ENCODE measurements around the gene NRBF2.
"Not testable (repeated sequence)": the region's sequence is repeated elsewhere in the genome, so short reads cannot be mapped to it uniquely, and the experiment has no call there.

The NRBF2 gene

DNA sequence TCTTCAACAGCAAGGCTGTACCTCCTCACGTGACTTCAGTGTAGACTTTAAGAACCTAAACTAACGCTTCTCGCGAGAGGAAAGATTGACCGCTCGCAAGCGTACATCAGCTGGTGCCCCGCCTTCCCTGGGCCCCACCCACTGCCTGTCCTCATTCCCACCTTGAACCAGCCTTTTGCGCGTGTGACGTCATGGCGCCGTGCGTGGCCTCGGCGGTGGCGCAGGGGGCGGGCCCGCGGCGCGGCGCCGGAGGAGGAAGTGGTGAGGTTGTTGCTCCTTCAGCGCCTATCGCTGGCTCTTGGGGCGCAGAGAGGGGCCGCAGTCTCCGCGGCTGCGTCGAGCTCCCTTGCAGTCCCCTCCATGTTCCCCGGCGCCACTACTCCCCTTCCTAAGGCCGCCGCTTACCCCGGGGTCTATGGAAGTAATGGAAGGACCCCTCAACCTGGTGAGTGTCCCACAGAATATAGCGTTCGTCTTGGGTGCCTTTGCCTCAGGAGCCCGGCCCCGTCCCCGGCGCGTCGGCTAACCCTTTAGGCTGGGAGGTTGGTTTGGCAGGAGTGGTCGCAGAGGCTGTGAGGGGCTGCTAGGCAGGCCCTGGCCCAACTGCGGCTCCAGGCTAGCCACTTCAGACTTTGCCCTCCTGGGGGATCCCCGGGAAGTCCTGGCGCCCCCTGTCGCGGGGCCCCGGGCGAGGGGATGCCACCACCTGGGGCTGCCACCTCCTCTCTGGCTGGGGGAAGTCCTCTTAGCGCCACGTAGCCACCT lies at the start of gene NRBF2:
Gene NRBF2, plus strand, starts transcription at position 273 of the 765 bp plus-strand sequence. Its CDS starts 143 bp downstream, at position 416.
- in situ Hi-C loops (cut with MboI; ENCODE audit: low sequenced_read_pairs), result no loop called here

DNA sequence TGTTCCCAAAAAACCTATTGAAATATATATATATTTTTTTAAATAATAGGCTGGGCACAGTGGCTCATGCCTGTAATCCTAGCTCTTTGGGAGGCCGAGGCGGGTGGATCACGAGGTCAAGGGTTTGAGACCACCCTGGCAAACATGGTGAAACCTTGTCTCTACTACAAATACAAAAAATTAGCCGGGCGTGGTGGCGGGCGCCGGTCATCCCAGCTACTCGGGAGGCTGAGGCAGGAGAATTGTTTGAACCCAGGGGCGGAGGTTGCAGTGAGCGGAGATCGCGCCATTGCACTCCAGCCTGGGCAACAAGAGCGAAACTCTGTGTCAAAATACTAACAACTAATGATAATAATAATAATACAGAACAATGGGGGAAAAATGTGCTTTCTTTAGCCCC lies 49.7 kb upstream of the NRBF2 start:
- in situ Hi-C loops (cut with MboI; ENCODE audit: low sequenced_read_pairs), result loop anchor here (25.0 kb wide), 1 partner anchor 471 kb away; no protein-coding TSS in a partner anchor

DNA sequence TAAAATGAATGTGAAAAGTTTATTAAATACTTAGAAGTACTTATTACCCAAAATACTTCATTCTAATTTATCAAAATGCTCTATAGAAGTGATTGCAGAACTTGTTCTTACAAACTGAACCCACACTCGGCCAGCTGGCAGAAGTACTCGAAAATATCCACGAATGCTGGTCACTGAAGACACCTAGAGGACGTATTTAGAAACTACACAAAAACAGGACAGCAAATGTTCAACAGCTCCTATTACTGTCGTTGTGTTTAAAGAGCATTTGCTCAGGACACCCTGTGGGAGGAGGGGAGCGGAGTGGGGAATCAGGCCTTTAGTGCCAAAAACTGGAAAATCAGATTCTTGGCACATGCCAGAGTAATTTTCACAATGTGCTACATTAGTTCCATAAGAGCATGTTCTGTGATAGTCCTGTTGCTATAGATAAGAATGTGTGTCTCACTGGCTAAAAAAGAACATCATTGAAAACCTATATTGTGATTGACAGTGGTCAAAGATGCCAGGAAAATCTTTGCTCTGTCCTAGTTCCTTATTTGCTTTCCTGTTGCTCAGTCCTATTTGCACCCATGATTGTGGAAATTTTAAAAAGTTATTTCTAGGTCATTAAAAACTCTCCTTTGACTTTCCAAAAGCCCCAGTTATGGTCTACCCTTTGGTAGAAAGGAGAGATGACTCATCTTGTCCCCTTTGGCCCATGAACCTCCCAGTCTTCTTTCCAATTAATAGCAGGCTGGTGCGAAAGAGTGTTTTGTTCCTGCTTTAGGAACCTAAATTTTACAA lies 49.0 kb upstream of the NRBF2 start:
- in situ Hi-C loops (cut with MboI; ENCODE audit: low sequenced_read_pairs), result loop anchor here (25.0 kb wide), 1 partner anchor 472 kb away; no protein-coding TSS in a partner anchor

GRCh38 chr10:63084690-63085382 lies 48.3 kb upstream of the NRBF2 start:
- in situ Hi-C loops (cut with MboI; ENCODE audit: low sequenced_read_pairs), result loop anchor here (25.0 kb wide), 1 partner anchor 473 kb away; no protein-coding TSS in a partner anchor

DNA sequence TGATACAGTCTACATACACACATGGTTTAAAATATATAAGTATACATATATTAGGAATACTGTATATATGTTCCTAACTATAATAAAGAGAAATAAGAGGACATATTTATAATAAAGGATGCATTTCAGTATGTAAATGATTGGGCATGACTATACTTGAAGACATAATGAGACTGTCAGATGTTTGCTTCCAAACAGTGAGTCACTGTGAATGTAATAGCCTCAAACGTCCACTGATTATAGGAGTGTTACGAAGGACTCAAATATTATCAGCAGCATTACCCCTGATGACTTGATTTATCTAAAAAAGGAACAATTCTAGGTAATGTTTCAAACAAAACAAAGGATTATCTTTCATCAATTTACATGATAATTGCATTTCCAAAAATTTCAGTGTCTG lies 39.9 kb upstream of the NRBF2 start:
- in situ Hi-C loops (cut with MboI; ENCODE audit: low sequenced_read_pairs), result loop anchor here (25.0 kb wide), 1 partner anchor 481 kb away; no protein-coding TSS in a partner anchor

DNA sequence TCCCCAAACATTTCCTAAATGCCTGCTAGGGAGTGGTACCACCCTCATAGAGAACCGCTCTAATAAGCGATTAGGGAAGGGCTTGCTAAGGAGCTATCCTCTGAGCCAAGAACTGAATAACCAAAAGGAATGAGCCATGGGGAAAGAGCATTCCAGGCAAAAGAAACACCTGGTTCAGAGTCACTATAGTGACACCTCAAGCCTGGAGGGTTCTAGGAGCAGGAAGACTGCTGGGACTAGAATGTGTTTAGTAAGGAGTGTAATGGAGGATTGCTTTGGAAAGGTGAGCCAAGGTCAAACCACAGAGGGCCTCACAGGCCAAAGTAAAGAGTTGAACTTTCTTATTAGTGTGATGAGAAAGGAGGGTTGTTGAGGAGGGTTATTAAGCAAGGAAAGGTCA lies 38.7 kb upstream of the NRBF2 start:
- in situ Hi-C loops (cut with MboI; ENCODE audit: low sequenced_read_pairs), result loop anchor here (25.0 kb wide), 1 partner anchor 482 kb away; no protein-coding TSS in a partner anchor

DNA sequence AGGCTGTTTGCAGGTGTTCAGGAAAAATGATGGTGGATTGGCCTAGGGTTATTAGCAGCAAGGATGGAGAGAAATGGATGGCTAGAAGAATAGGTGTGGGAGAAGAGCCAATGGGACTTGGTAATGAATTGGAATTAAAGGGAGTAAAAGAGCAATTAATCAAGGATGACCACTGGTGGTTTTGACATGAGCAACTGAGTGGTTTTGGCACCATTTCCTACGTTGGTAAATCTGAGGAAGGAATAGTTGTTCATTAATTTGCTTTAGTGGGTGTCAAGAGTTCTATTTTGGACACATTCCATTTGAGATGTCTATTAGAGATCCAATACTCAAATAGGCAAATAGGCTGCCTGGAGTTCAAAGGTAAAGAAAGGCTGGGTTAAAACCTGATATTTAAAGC lies 38.2 kb upstream of the NRBF2 start:
- in situ Hi-C loops (cut with MboI; ENCODE audit: low sequenced_read_pairs), result loop anchor here (25.0 kb wide), 1 partner anchor 483 kb away; no protein-coding TSS in a partner anchor

GRCh38 chr10:63099734-63100133 lies 33.4 kb upstream of the NRBF2 start:
- in situ Hi-C loops (cut with MboI; ENCODE audit: low sequenced_read_pairs), result loop anchor here (25.0 kb wide), 1 partner anchor 487 kb away; no protein-coding TSS in a partner anchor

DNA sequence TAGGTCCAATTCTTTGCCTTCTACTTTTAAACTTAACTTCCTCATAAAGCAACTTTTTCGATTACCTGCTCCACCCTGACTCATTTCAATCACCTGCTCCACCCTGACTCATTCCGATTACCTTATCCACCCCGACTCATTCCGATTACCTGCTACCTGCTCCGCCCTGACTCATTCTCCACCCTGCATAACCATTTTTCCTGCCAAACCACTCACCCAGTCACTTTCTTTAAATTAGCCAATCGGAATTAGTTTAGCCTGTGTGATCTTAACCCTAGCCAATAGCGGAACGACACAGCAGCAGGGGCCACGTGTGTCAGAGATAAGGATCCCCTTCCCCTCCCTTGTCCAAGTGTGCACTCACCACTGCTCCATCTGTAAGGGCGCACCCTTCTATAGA lies 32.0 kb upstream of the NRBF2 start:
- in situ Hi-C loops (cut with MboI; ENCODE audit: low sequenced_read_pairs), result not testable (repeated sequence)

- in situ Hi-C loops (cut with MboI; ENCODE audit: low sequenced_read_pairs), result not testable (repeated sequence)
Observed at GRCh38 chr10:63102279-63102883, 30.7 kb upstream of the NRBF2 start.

- in situ Hi-C loops (cut with MboI; ENCODE audit: low sequenced_read_pairs), result not testable (repeated sequence)
Observed at GRCh38 chr10:63103178-63103577, 29.9 kb upstream of the NRBF2 start.

- in situ Hi-C loops (cut with MboI; ENCODE audit: low sequenced_read_pairs), result no loop called here
Observed at GRCh38 chr10:63103971-63104409, 29.1 kb upstream of the NRBF2 start.

- in situ Hi-C loops (cut with MboI; ENCODE audit: low sequenced_read_pairs), result no loop called here
Observed at GRCh38 chr10:63105225-63106110, 27.7 kb upstream of the NRBF2 start.

DNA sequence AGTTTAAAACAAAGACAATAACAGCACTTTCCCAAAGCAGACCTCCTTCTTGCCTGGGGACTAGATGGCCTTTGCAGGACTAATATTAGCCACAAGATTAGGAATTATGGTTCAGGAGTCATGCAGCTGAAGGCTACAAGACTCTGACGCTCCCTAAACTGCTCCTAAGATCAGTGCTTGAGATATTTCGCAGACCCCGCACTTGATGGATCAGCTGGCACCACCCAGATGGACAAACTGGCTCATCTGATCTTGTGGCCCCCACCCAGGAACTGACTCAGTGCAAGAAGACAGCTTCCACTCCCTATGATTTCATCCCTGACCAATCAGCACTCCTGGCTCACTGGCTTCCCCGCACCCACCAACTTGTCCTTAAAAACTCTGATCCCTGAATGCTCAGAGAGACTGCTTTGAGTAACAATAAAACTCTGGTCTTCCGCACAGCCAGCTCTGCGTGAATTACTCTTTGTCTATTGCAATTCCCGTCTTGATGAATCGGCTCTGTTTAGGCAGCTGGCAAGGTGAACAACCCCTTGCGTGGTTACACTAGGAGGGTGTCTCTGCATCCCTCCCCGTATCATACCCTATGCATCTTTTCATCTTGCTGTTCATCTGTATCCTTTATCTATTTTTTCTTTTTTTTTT lies 26.9 kb upstream of the NRBF2 start:
- in situ Hi-C loops (cut with MboI; ENCODE audit: low sequenced_read_pairs), result no loop called here

- in situ Hi-C loops (cut with MboI; ENCODE audit: low sequenced_read_pairs), result no loop called here
Observed at GRCh38 chr10:63107943-63108437, 25.1 kb upstream of the NRBF2 start.

DNA sequence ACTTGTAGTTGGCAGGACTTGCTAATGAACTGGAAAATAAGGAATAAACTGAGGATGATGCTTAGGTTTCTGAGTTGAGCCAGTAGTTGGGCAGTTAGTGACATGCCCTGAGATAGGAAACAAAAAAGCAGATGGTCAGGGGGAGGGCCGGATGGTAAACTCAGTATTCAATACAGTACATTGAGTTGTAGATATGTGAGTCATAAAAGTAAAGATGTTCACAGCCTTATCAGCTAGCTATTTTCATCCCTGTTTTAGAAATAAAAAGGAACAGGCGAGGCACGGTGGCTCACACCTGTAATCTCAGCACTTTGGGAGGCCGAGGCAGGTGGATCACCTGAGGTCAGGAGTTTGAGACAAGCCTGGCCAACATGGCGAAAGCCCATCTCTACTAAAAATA lies 22.2 kb upstream of the NRBF2 start:
- in situ Hi-C loops (cut with MboI; ENCODE audit: low sequenced_read_pairs), result no loop called here

DNA sequence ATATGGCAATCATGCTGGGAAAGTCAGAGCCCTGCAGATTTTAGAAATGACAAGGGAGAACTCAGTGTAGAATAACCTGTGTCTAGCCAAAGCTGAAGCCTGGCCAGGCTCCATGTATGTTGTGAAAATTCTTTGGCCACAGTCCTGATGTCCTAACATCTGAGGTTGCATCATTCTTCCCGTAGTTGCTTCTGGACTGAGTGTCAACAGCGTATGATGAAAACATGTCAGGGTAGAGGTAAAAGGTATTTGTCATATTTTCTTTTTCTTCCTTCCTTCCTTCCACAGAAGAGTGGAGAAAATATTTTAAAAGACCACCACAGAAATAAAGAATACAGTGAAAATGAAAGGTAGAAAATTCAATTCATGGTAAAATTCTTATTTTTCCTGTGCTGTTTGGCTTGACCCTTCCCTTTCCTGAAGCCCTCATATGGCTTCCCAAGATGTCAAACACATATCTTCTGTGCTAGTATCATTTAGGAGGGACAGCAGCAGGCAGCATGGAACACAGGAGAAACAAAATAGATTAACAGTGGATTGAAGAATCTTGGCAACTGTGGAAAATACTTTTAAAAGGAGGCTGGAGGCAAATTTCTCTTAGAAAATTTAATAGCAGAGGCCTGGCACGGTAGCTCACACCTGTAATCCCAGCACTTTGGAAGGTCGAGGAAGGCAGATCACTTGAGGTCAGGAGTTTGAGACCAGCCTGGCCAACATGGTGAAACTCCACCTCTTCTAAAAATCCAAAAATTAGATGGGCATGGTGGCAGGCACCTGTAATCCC lies 18.9 kb upstream of the NRBF2 start:
- in situ Hi-C loops (cut with MboI; ENCODE audit: low sequenced_read_pairs), result no loop called here

GRCh38 chr10:63115732-63116383 lies 17.3 kb upstream of the NRBF2 start:
- in situ Hi-C loops (cut with MboI; ENCODE audit: low sequenced_read_pairs), result no loop called here
